GM12873 (cell line): ENCODE results near the gene HIPK2.

Source experiments
- TF ChIP-seq, protein P1 (sequence below): IDR thresholded peaks from 2 replicates; pipeline ENCODE4 v1.5.1; 2012; ENCODE audit warnings: low read depth, mild to moderate bottlenecking, moderate library complexity, low read length, control low read depth; ENCODE audit not compliant: insufficient read depth; ENCODE audit errors: missing control alignments

The HIPK2 gene

DNA sequence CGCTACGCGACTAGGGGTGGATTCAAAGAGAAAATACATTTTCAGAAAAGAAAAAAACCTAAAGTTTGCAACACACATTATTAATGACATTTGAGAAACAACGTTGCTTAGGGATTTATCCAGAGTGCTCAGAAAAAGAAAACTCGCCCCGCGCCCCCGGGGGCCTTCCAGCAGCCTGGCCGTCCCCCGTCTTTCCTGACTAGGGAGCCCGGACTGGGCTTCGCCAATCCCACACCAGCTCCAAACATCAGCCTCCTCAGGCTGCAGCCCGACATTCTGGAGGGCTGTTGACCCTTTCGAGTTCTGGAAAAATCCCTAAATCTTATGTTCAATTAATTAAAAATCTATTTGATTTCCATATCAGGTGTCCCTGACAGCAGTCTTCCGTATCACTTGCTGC is 205.7 kb downstream of the HIPK2 start:
- TF ChIP-seq, protein P1, sequence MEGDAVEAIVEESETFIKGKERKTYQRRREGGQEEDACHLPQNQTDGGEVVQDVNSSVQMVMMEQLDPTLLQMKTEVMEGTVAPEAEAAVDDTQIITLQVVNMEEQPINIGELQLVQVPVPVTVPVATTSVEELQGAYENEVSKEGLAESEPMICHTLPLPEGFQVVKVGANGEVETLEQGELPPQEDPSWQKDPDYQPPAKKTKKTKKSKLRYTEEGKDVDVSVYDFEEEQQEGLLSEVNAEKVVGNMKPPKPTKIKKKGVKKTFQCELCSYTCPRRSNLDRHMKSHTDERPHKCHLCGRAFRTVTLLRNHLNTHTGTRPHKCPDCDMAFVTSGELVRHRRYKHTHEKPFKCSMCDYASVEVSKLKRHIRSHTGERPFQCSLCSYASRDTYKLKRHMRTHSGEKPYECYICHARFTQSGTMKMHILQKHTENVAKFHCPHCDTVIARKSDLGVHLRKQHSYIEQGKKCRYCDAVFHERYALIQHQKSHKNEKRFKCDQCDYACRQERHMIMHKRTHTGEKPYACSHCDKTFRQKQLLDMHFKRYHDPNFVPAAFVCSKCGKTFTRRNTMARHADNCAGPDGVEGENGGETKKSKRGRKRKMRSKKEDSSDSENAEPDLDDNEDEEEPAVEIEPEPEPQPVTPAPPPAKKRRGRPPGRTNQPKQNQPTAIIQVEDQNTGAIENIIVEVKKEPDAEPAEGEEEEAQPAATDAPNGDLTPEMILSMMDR = no peak

DNA sequence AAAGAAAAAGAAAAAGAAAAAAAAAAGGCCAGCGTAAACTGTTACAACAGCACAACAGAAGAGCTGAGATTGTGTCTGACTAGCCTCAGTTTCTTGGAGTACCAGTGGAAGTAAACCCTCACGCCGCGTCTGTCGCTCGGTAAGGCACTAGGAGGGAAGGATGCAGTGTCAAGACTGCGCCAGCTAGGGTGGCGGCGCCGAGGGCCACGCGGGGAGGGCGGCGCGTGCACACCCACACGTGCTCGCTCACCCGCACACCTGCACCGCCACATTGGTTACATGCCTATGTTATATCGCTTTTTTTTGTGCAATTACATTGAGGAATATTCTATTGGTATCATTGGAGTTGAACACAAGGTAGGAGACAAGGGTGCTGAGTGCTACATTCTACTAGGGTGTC is 206.1 kb downstream of the HIPK2 start:
- TF ChIP-seq, protein P1 = no peak

DNA sequence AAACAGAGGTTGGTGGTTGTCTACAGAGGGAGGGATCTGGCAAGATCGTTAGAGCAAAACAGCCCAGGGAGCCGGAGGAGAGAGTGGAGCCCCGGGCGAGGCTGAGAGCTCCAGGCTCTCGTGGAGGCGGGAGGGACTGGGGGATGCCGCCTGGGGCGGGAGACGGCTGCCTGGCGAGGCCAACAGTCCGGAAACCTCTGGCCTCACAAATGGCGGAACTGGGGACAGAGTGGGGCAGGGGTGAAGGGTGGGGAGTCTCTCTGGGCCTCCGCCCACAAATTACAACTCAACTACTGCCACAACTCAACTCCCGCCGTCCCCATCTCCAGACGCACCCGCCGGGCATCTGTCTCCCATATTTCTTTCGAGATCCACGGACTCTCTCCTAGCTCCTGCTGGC is 206.6 kb downstream of the HIPK2 start:
- TF ChIP-seq, protein P1 = no peak

DNA sequence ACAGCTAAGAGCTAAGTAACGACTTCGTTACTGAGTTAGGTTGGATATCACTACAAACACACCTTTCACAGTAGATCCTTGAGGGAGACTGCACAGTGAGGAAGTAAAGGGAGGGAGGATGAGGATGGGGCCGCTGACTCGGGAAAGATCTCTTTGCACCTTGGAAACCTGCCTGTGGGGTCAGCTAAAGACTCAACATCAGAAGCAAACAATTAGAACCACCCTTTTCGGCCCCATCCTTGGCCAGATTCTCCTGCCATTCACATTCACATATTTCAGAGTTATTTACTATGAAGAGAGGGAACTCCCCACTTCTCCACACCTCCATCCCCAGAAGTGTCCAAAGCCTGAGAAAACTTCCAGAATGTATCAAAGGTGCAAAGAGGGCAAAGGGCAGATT is 207.2 kb downstream of the HIPK2 start:
- TF ChIP-seq, protein P1 = no peak

DNA sequence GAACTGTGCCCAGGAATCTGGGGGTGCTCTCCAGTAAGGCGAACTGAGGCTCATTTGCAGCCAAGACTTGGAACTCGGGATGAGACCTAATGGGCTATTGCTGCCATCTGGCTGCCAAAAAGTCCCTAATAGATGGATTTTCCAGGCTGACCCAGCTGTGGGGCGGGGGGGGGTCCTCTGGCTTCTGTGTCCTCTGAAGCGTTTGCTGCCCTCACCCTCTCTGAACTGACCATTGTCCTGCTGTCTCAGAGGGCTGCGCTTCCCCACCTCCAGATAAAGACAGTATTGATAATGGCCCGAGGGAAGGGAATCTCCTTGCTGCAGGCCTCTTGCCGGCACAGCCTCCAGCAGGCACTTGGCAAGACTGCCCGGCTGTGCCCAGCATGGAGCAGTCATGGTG is 207.7 kb downstream of the HIPK2 start:
- TF ChIP-seq, protein P1 = no peak

DNA sequence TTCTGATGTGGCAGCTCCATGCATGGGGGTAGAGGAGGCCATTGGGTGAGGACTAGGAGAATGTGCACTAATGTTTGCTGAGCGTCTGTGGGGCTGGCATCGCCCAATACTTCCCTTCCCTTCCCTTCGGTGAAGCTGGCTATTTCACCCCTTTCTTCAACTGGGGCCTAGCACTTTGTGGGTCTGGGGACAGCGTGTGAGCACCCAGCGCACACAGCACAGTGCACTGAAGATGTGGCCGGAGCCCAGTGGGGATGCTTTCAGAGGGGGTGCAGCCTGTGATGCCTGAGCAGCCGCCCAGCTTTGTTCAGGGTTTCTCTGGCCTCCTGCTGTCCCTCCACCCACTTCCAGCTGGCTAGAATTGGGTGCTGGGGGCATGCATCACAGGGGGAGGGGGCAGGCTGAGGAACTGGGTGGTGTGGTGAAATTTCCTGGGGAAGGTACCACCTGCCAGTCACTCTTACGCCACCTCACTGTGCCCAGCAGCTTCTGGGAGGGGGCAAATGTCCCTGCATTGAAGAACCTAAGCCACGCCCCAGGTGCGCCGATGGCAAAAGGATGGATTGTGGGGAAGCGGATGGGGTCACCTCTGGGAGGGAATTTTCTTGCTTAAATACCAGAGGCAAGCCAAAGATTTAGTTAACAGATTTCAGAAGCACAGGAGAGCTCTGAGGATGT is 208.8 kb downstream of the HIPK2 start:
- TF ChIP-seq, protein P1 = no peak

DNA sequence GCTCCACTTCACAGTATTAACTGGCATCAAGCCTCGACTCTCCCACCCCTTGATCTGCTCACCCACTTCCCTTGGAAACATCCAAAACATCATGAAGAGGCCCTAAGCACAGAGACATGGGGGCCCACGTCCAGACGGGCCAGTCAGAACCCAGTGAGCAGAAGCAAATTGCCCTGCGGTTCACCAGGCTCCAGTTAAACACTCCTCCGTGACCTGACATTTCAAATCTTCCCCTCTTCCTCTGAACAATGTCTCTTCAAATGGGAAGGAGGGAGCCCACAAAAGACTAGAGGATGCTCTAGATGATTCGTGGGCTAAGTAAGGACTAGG is 209.5 kb downstream of the HIPK2 start:
- TF ChIP-seq, protein P1 = no peak
